Neural cell (in vitro differentiated cells): ENCODE measurements around the gene SPAG16. TPM values are rescaled to one million over a fixed set of nuclear protein-coding genes. Genes with fewer than 3 reads are reported as not detected.

ENCODE experiments used
- H2AFZ ChIP-seq: fragments of 200-600, 300-800 bp; sonication (generic), shearing (Covaris generic); 2 replicates; pipeline ENCODE4 v1.6.0; 2014; ENCODE audit warnings: low read depth, mild to moderate bottlenecking, antibody characterized with exemption, low read length, moderate library complexity
- H3F3A ChIP-seq: fragments of 200-600 bp; shearing (Covaris generic); 2 replicates; pipeline ENCODE4 v1.6.1; 2016; ENCODE audit warnings: mild to moderate bottlenecking, moderate library complexity, mixed read lengths, antibody characterized with exemption, low read length; ENCODE audit not compliant: insufficient read depth, poor library complexity, severe bottlenecking
- H3K27ac ChIP-seq: fragments of 200-600, 300-800 bp; sonication (generic), shearing (Covaris generic); 2 replicates; pipeline ENCODE4 v1.5.1; 2014; ENCODE audit warnings: mild to moderate bottlenecking, low read length, moderate library complexity
- H3K27me3 ChIP-seq: fragments of 300-800, 200-600 bp; sonication (generic), shearing (Covaris generic); 2 replicates; pipeline ENCODE4 v1.6.0; 2014; ENCODE audit warnings: mild to moderate bottlenecking, low read depth, low read length, moderate library complexity; ENCODE audit not compliant: insufficient read depth
- H3K36me3 ChIP-seq: fragments of 300-800, 200-600 bp; sonication (generic), shearing (Covaris generic); 2 replicates; pipeline ENCODE4 v1.5.1; 2014; ENCODE audit warnings: mild to moderate bottlenecking, antibody characterized with exemption, low read length, moderate library complexity; ENCODE audit not compliant: insufficient read depth
- H3K4me2 ChIP-seq: fragments of 300-800, 200-600 bp; sonication (generic), shearing (Covaris generic); 2 replicates; pipeline ENCODE4 v1.6.0; 2014; ENCODE audit warnings: mild to moderate bottlenecking, low read length
- H3K4me3 ChIP-seq: fragments of 300-800, 200-600 bp; sonication (generic), shearing (Covaris generic); 2 replicates; pipeline ENCODE4 v1.5.1; 2014; ENCODE audit warnings: mild to moderate bottlenecking, low read length, moderate library complexity
- H3K79me2 ChIP-seq: fragments of 200-600 bp; shearing (Covaris generic); replicated peaks from 2 replicates; pipeline ENCODE4 v1.6.0; 2014; ENCODE audit warnings: mild to moderate bottlenecking, low read length, moderate library complexity; ENCODE audit not compliant: insufficient read depth
- H3K9ac ChIP-seq: fragments of 300-800, 200-600 bp; sonication (generic), shearing (Covaris generic); 2 replicates; pipeline ENCODE4 v1.6.1; 2016; ENCODE audit warnings: mild to moderate bottlenecking, low read length, mixed read lengths
- H3K9me2 ChIP-seq: fragments of 200-600 bp; shearing (Covaris generic); 2 replicates; pipeline ENCODE4 v1.6.1; 2016; ENCODE audit warnings: mild to moderate bottlenecking, low read length, mixed read lengths; ENCODE audit not compliant: insufficient read depth
- H3K9me3 ChIP-seq: fragments of 200-600, 300-800 bp; sonication (generic), shearing (Covaris generic); 2 replicates; pipeline ENCODE4 v1.6.1; 2016; ENCODE audit warnings: mild to moderate bottlenecking, mixed run types, low read length, moderate library complexity, mixed read lengths
- H4K20me1 ChIP-seq: fragments of 200-600 bp; shearing (Covaris generic); 2 replicates; pipeline ENCODE4 v1.6.1; 2016; ENCODE audit warnings: mild to moderate bottlenecking, mixed run types; ENCODE audit not compliant: insufficient read depth
- CTCF ChIP-seq: fragments of 450-650 bp; IDR thresholded peaks from 2 replicates; pipeline ENCODE4 v1.5.1; 2014; ENCODE audit warnings: antibody characterized with exemption, mild to moderate bottlenecking, moderate library complexity; ENCODE audit not compliant: poor library complexity, severe bottlenecking
- EP300 ChIP-seq: fragments of 450-650 bp; conservative IDR thresholded peaks from 2 replicates; pipeline ENCODE4 v1.6.1; 2014; ENCODE audit warnings: antibody characterized with exemption, mild to moderate bottlenecking, moderate library complexity; ENCODE audit not compliant: poor library complexity, severe bottlenecking
- EZH2 ChIP-seq: fragments of 200-600, 300-800 bp; shearing (Covaris generic), sonication (generic); IDR thresholded peaks from 2 replicates; pipeline ENCODE4 v1.6.1; 2014; ENCODE audit warnings: antibody characterized with exemption, low read length, borderline replicate concordance, mild to moderate bottlenecking; ENCODE audit not compliant: insufficient read depth, poor library complexity, severe bottlenecking
- MXI1 ChIP-seq: fragments of 450-650 bp; conservative IDR thresholded peaks from 2 replicates; pipeline ENCODE4 v1.6.1; 2014; ENCODE audit warnings: antibody characterized with exemption, mild to moderate bottlenecking; ENCODE audit not compliant: poor library complexity, severe bottlenecking
- POLR2AphosphoS5 ChIP-seq: IDR thresholded peaks from 2 replicates; pipeline ENCODE4 v1.6.1; 2012
- RAD21 ChIP-seq: fragments of 450-650 bp; conservative IDR thresholded peaks from 2 replicates; pipeline ENCODE4 v1.6.1; 2014; ENCODE audit warnings: antibody characterized with exemption, mild to moderate bottlenecking, moderate library complexity
- REST ChIP-seq: IDR thresholded peaks from 2 replicates; pipeline ENCODE4 v1.6.1; 2012; ENCODE audit warnings: borderline replicate concordance
- SMC3 ChIP-seq: fragments of 450-650 bp; conservative IDR thresholded peaks from 2 replicates; pipeline ENCODE4 v1.6.1; 2014; ENCODE audit warnings: antibody characterized with exemption, mild to moderate bottlenecking, moderate library complexity; ENCODE audit not compliant: poor library complexity
- TAF1 ChIP-seq: IDR thresholded peaks from 2 replicates; pipeline ENCODE4 v1.6.1; 2012; ENCODE audit warnings: low read depth
- polyA plus RNA-seq: library from polyadenylated mRNA; depleted of rRNA; stranded (reverse); fragments of >200 nt; gene quantifications from 2 replicates; pipeline ENCODE4 v1.2.3, GENCODE V29; 2014

Gene SPAG16
- polyA plus RNA-seq, 1 donor from 2014 or later: 75.4 TPM

GRCh38 chr2:213763354-213763753 is 479.1 kb downstream of the SPAG16 start:
- Histone ChIP-seq H3K4me3 (no peak overlapping the region), H3K79me2 (no peaks in the 10 kb centered on the region), H3K9me3 (no peaks in the 10 kb centered on the region), H3K9me2 (no peaks in the 10 kb centered on the region), H4K20me1 (no peaks in the 10 kb centered on the region), H3K36me3 (no peaks in the 10 kb centered on the region), H3K9ac (no peak overlapping the region), H3K27me3 (no peaks in the 10 kb centered on the region), H3K27ac (no peak overlapping the region), H2AFZ (no peak overlapping the region), H3F3A (no peaks in the 10 kb centered on the region), H3K4me2 (no peak overlapping the region)
- no peak for TF ChIP-seq EP300
- TF ChIP-seq CTCF: no peak
- TF ChIP-seq SMC3: no peak

GRCh38 chr2:213763963-213764362 is 479.7 kb downstream of the SPAG16 start:
- no peak overlapping the region for H2AFZ ChIP-seq
- H3K4me3 ChIP-seq: no peak overlapping the region
- no peaks in the 10 kb centered on the region for H3K9me2 ChIP-seq
- TF ChIP-seq TAF1 (no peak), EZH2 (no peak), EP300 (no peak), RAD21 (no peak), POLR2AphosphoS5 (no peak)
- H3K4me2 ChIP-seq: no peak overlapping the region
- H3K9ac ChIP-seq: no peak overlapping the region
- H3K27ac ChIP-seq: no peak overlapping the region
- H3K79me2 ChIP-seq: no peaks in the 10 kb centered on the region
- H3K9me3 ChIP-seq: no peaks in the 10 kb centered on the region
- no peaks in the 10 kb centered on the region for H3K36me3 ChIP-seq
- no peaks in the 10 kb centered on the region for H4K20me1 ChIP-seq
- no peaks in the 10 kb centered on the region for H3F3A ChIP-seq
- no peaks in the 10 kb centered on the region for H3K27me3 ChIP-seq

- Histone ChIP-seq H3K36me3 (no peaks in the 10 kb centered on the region), H3K9ac (no peak overlapping the region), H2AFZ (no peak overlapping the region), H3K79me2 (no peaks in the 10 kb centered on the region), H3K9me3 (no peaks in the 10 kb centered on the region), H3K27ac (no peak overlapping the region), H3K9me2 (no peaks in the 10 kb centered on the region), H3K4me3 (no peak overlapping the region), H3K4me2 (no peak overlapping the region), H3K27me3 (no peaks in the 10 kb centered on the region), H3F3A (no peaks in the 10 kb centered on the region), H4K20me1 (no peaks in the 10 kb centered on the region)
- TF ChIP-seq POLR2AphosphoS5 (no peak), CTCF (no peak), REST (no peak), MXI1 (no peak), EZH2 (no peak), TAF1 (no peak)
Observed at GRCh38 chr2:213764849-213765248, 480.6 kb downstream of the SPAG16 start.
